Keratinocyte (primary cell): Measurements from ENCODE around the gene TTLL4. TPM values are rescaled to one million over a fixed set of nuclear protein-coding genes. Genes with fewer than 3 reads are reported as not detected.

Source experiments
- DNase-seq: peaks from one replicate; pipeline ENCODE4 v3.0.0-alpha.2; 2011; ENCODE audit warnings: low read depth, missing footprints, low spot score
- FAIRE-seq: peaks from 2 replicates; lab custom pipeline; 2011; peaks lifted over from hg19 to GRCh38; lab: Jason Lieb, UNC
- H2AFZ ChIP-seq: 2 replicates; pipeline ENCODE4 v1.6.0; 2012; ENCODE audit warnings: low read length, control low read depth, inconsistent platforms; ENCODE audit not compliant: control insufficient read depth
- H3K27ac ChIP-seq: 2 replicates; pipeline ENCODE4 v1.5.1; 2011; ENCODE audit warnings: low read length; ENCODE audit not compliant: control insufficient read depth, insufficient read depth
- H3K27me3 ChIP-seq: 3 replicates; pipeline ENCODE4 v1.6.0; 2011; ENCODE audit warnings: low read length; ENCODE audit not compliant: control insufficient read depth, insufficient read depth; ENCODE audit errors: extremely low read depth
- H3K36me3 ChIP-seq, 2 experiments: 2 replicates in 1 of 2; 3 replicates in 1 of 2; pipeline ENCODE4 v1.5.1; 2011; ENCODE audit warnings: low read length in 2 of 2, mild to moderate bottlenecking in 1 of 2; ENCODE audit not compliant: control insufficient read depth in 2 of 2, insufficient read depth in 2 of 2; ENCODE audit errors: extremely low read depth in 1 of 2
- H3K4me1 ChIP-seq: 3 replicates; pipeline ENCODE4 v1.5.1; 2011; ENCODE audit warnings: low read length; ENCODE audit not compliant: control insufficient read depth, insufficient read depth; ENCODE audit errors: extremely low read depth
- H3K4me2 ChIP-seq: 3 replicates; pipeline ENCODE4 v1.6.0; 2011; ENCODE audit warnings: low read depth, low read length; ENCODE audit not compliant: control insufficient read depth, insufficient read depth; ENCODE audit errors: extremely low read depth
- H3K4me3 ChIP-seq, 3 experiments: fragments of 200-600 bp in 1 of 3; sonication (generic) in 1 of 3; 2 replicates in 2 of 3; 3 replicates in 1 of 3; pipeline ENCODE4 v1.5.1; 2011 to 2016; ENCODE audit warnings: low read length in 3 of 3, mild to moderate bottlenecking in 3 of 3, control low read depth in 2 of 3, inconsistent platforms in 1 of 3, low read depth in 1 of 3, mixed read lengths in 1 of 3, mixed run types in 1 of 3, moderate library complexity in 1 of 3; ENCODE audit not compliant: control insufficient read depth in 2 of 3, insufficient read depth in 2 of 3; ENCODE audit errors: extremely low read depth in 1 of 3
- H3K79me2 ChIP-seq: 2 replicates; pipeline ENCODE4 v1.6.0; 2012; ENCODE audit warnings: low read length; ENCODE audit not compliant: control insufficient read depth, insufficient read depth
- H3K9ac ChIP-seq: 3 replicates; pipeline ENCODE4 v1.6.0; 2011; ENCODE audit warnings: low read length; ENCODE audit not compliant: control insufficient read depth, insufficient read depth; ENCODE audit errors: extremely low read depth
- H3K9me1 ChIP-seq: 3 replicates; pipeline ENCODE4 v1.6.0; 2011; ENCODE audit warnings: low read length; ENCODE audit not compliant: control insufficient read depth, insufficient read depth; ENCODE audit errors: extremely low read depth
- H3K9me3 ChIP-seq: 2 replicates; pipeline ENCODE4 v1.5.1; 2012; ENCODE audit warnings: low read depth, low read length; ENCODE audit not compliant: control insufficient read depth
- H4K20me1 ChIP-seq: 3 replicates; pipeline ENCODE4 v1.6.0; 2011; ENCODE audit warnings: low read length; ENCODE audit not compliant: control insufficient read depth, insufficient read depth; ENCODE audit errors: extremely low read depth
- CTCF ChIP-seq, 3 experiments: IDR thresholded peaks in 1 of 3; conservative IDR thresholded peaks in 1 of 3; optimal IDR thresholded peaks in 1 of 3; 2 replicates in 2 of 3; 3 replicates in 1 of 3; pipeline versions ENCODE3 to v1.5.1; 2011; ENCODE audit warnings: low read length in 3 of 3, mild to moderate bottlenecking in 3 of 3, moderate library complexity in 2 of 3, control low read depth in 1 of 3, inconsistent platforms in 1 of 3; ENCODE audit not compliant: insufficient read depth in 2 of 3; ENCODE audit errors: extremely low read depth in 1 of 3
- EZH2 ChIP-seq: IDR thresholded peaks from one replicate; pipeline ENCODE4 v1.6.1; 2012; ENCODE audit warnings: inconsistent platforms, mild to moderate bottlenecking, low read length, moderate library complexity
- dilution Hi-C: fragments of 300-500 bp; cut with MboI; formaldehyde crosslinking; loops from one replicate; pipeline ENCODE4 v1.7.0; 2020; ENCODE audit warnings: low sequenced_read_pairs; ENCODE audit not compliant: extremely low pct_ligation_motif_present
- polyA plus RNA-seq, 5 experiments: library from polyadenylated mRNA; depleted of rRNA in 3 of 5; stranded (reverse) in 3 of 5; stranded (forward) in 1 of 5; unstranded in 1 of 5; fragments of >200 nt; gene quantifications; 1 replicate in 1 of 5; 2 replicates in 3 of 5; 3 replicates in 1 of 5; pipeline versions ENCODE4 v1.2.1 to v1.2.3, GENCODE V29; 2011 to 2012; ENCODE audit warnings: missing spikeins in 2 of 5, low read depth in 1 of 5, low replicate concordance in 1 of 5

Gene TTLL4
- polyA plus RNA-seq, 1 donor (not counting 4 experiments of a cell fraction or from before 2014, with no cell fraction given), result 20.1 TPM

GRCh38 chr2:218679119-218679518 is 31.5 kb upstream of the TTLL4 start:
- no peak overlapping the region for H3K27ac ChIP-seq
- H4K20me1 ChIP-seq, result no peaks in the 10 kb centered on the region
- H2AFZ ChIP-seq, result no peak overlapping the region
- no peak for DNase-seq
- TF ChIP-seq CTCF (optimal IDR thresholded peaks at IDR 0.05 in 1 of 3, IDR thresholded peaks at IDR 0.05 in 1 of 3, conservative IDR thresholded peaks at IDR 0.05 in 1 of 3; ENCODE audit: extremely low read depth in 1 of 3, insufficient read depth in 2 of 3, low read length in 3 of 3), result no peak
- no peak for TF ChIP-seq EZH2
- no peaks in the 10 kb centered on the region for H3K27me3 ChIP-seq
- FAIRE-seq, result no peak
- no peaks in the 10 kb centered on the region for H3K9me1 ChIP-seq
- no peaks in the 10 kb centered on the region for H3K9me3 ChIP-seq
- no peak overlapping the region for H3K4me2 ChIP-seq
- no peak overlapping the region for H3K4me3 ChIP-seq
- H3K79me2 ChIP-seq, result no peaks in the 10 kb centered on the region
- no peak overlapping the region for H3K9ac ChIP-seq
- dilution Hi-C loops, result no loop called here
- H3K36me3 ChIP-seq, result peaks cover 7 to 21% of the 10 kb centered on the region in 2 experiments
- no peaks in the 10 kb centered on the region for H3K4me1 ChIP-seq

GRCh38 chr2:218680061-218680460 is 30.6 kb upstream of the TTLL4 start:
- dilution Hi-C loops, result no loop called here
- H3K36me3 ChIP-seq, result peaks cover 9 to 24% of the 10 kb centered on the region in 2 experiments

More at GRCh38 chr2:218680061-218680460, 30.6 kb upstream of the TTLL4 start:
- FAIRE-seq (no peak), DNase-seq (no peak)
- Histone ChIP-seq H3K27me3 (no peaks in the 10 kb centered on the region), H3K4me3 (no peak overlapping the region), H3K9ac (no peak overlapping the region), H3K79me2 (no peaks in the 10 kb centered on the region), H3K4me2 (no peak overlapping the region), H3K9me1 (no peaks in the 10 kb centered on the region), H4K20me1 (no peaks in the 10 kb centered on the region), H3K9me3 (no peaks in the 10 kb centered on the region), H2AFZ (no peak overlapping the region), H3K4me1 (no peaks in the 10 kb centered on the region), H3K27ac (no peak overlapping the region)
- no peak for TF ChIP-seq EZH2
- no peak for TF ChIP-seq CTCF (optimal IDR thresholded peaks at IDR 0.05 in 1 of 3, IDR thresholded peaks at IDR 0.05 in 1 of 3, conservative IDR thresholded peaks at IDR 0.05 in 1 of 3; ENCODE audit: extremely low read depth in 1 of 3, insufficient read depth in 2 of 3, low read length in 3 of 3)
